Activated CD8-positive, alpha-beta memory T cell treated with anti-CD3 and anti-CD28 coated beads for 4 hours (primary cell): ENCODE results near the gene CYB561D2.

Experiments used
- DNase-seq, 2 donors: peaks; one replicate each; pipeline ENCODE4 v3.0.0-alpha.2; 2020; ENCODE audit warnings: low read depth in 2 of 2

CYB561D2 gene

DNA sequence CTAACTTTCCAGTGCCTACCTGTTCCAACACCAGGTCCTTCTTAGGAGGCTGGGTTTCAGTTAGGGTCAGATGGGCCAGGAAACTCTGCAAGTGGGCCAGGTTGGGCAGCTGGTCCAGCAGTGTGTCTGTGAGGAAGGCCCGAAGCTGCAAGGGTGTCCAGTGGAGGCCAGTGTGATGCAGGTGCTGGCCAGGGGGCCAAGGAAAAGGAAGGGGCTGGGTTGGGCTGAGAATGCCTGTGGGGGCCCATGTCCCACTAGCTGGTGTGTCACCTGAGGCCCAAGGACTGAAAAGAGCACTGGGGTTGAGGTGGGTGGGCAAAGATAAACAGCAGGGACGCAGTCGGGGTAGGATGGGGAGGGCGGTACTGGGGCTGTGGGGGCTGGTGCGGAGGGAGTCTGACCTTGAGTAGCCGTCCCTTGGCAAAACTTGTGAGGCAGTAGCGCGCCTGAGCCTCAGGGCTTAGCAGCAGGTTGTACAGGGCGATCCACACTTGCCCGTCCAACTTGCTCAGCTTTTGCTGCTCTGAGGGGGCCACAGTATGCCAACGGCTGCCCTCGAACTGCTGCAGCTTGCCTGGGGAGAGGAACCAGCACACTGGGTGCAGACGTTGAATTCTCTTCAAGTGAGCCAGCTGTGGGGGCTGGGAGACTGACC is 8.5 kb upstream of the CYB561D2 start:
- DNase-seq: no peak

DNA sequence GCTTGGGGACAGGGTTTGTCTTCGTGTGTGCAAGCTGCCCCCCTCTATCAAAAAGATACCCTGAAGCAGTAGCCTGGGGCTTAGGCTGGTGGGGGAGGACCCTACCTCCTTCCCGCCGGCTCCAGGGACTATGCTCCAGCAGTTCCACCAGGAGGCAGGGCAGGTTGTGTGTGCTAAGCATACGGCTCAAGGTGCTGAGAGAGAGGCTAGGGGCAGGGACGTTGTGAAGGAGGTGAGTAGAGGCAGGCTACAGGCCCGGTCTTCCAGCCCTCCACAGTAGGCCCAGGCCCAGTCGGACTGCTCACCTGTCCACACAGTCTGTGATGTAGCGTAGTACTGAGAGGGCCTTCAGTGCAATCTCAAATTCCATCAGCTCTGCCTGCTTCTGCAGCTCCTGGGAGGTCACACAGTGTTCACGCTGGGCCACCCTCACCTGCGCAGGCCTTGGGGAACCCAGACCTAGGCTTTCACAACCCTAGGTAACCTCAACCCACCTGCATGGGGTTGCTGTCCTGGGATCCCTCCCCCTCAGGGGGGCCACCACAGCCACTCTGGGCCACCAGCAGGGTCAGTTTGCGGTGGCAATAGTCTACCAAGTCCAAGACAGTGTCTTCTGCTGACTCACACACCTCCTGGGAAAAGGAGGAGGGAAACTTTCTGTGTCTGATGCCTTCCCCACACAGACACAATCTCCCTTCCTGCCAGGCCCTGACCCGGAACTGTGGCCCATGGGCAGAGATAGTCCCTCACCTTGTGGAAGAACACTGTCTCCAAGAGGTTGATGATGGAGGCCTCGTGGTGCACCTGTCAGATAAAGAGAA is 7.6 kb upstream of the CYB561D2 start:
- no peak for DNase-seq

DNA sequence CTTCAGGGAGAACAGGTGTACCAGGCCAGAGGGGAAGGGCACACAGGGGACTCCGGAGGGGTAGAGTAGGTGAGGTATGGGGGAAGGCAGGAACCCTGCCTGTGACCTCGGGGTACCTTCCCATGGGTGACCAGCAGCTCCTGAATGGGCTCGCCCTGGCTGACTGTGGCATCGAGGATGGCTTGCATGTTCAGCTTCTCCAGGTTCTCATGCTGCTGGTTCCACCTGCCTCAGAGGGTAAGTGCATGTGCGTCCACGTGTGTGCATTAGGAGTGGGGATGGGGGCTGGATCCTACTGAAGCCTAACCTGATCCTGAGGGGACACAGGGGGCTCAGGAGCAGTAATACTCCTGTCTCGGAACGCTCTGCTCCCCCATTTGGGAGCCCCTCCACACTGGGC is 5.7 kb upstream of the CYB561D2 start:
- no peak for DNase-seq

DNA sequence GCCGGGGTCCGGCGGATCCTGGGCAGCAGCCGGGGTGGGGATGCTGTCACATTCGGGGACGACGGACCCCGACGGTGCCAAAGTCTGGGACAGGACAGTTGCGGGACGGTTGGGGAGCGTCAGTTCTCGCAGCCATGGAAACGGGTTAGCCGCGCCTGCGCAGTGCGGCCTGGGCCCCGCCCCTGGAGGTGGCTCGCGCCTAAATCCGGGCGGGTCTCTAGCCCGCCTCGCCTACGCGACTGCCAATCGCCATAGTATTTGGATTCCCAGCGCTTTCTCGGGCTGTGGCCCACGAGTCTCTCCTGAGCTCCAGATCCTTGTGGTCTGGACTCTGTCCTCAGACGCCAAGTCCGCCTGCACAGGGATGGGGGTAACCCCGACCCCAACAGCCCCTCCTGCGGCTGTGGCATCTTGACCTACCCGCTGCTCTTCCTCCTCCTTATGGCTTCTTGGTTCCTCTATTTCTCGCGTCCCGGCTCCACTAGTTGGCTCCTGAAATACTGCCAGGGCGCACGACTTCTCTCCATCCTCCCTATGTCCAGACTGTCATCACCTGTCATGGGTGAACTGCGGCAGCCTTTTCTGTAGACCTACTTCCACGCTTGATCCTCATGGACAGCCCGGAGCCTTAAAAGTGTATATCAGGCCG is 5.0 kb upstream of the CYB561D2 start, which contains the start of gene ZMYND10:
TSS of gene ZMYND10 (minus strand) at position 147 of the 649 bp plus-strand sequence. CDS start 153 bp downstream, outside the sequence.
- peak; percentile 35 to 45 for DNase-seq

DNA sequence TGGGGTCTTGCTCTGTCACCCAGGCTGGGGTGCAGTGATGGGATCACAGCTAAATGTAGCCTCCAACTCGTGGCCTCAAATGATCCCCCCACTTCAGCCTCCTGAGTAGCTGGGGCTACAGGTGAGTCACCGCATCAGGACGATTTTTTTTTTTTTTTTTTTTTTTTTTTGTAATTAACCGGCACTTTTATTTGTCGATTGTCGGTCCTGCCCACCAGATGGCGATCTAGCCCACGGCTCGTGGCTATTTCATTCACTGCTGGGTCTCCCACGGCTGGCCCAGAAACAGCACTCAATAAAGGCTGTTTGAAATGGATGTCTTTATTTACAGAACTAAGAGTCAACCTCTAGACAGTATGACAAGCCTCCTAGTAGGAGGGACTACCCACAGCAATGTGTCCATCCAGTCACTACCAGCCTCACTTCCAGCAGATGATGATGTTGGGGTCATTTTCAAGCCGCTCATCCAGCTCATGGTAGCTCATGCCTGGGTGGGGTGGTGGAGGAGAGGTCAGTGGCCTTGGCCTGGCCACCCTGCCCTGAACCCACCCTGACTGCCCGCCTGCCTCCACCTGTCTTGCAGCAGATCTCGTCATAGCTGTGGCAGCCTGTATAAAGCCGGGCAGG is 3.4 kb upstream of the CYB561D2 start:
- peak; percentile 54 to 63 for DNase-seq

DNA sequence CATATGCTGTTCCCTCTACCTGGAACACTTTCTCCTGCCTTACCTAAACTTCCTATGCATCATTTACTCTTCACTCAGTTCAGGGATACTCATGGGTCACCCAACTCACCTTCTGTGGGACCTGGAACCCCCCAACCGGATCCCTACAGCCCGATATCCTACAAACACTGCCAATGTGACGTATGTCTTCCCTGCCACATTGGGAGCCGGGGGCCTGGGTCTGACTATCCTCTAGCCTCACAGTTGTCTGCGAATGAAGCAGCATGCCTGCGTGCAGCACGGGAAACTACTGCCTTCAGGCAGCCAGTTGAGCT is 492 bp upstream of the CYB561D2 start:
- no peak for DNase-seq

DNA sequence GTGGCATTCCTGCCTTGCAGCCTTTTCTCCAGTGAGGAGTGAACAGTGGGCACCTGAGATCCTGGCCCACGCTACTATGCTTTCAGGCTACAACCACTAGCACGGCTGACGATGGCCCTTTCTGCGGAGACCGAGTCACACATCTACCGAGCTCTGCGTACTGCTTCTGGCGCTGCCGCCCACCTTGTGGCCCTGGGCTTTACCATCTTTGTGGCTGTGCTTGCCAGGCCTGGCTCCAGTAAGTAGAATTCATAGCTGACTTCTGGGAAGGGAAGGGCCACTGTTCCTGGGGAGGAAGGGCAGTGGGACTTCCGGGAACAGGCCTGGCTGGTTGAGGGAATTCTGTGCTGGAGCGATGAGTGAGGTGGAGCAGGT is 648 bp downstream of the CYB561D2 start:
- DNase-seq: no peak

DNA sequence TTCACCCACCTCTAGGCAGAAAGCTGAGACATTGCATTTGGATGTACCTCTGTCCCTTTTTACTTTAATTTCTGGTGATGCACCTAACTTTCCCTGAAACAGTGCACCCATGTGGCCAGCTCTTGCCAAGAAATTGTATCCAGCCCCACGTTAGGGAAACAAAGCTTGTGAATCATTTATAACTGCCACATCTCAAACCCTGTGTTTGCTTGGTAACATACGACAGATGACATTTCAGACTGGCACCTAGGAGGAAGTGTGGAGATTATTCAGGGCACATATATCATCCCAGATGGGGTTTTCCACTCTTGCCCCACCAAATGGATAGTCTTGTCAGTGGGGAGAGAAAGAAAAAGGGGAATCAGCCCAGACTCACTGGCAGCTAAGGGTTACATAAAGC is 2.1 kb downstream of the CYB561D2 start:
- DNase-seq: no peak

DNA sequence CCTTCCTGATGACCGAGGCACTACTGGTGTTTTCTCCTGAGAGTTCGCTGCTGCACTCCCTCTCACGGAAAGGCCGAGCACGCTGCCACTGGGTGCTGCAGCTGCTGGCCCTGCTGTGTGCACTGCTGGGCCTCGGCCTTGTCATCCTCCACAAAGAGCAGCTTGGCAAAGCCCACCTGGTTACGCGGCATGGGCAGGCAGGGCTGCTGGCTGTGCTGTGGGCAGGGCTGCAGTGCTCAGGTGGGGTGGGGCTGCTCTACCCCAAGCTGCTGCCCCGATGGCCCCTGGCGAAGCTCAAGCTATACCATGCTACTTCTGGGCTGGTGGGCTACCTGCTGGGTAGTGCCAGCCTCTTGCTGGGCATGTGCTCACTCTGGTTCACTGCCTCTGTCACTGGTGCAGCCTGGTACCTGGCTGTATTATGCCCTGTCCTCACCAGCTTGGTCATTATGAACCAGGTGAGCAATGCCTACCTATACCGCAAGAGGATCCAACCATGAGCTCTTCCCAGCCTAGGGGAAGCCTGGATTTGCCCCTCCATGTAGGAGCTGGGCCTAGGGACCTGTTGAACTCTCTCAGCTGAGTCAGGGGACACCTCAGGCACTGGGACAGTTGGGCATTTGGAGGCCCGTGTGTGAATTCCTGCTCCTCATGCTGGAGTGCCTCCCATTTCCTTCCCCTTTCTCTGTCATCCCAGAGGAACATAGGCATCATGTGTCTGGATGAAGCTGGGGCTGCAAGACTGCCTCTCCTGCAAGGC is 2.8 kb downstream of the CYB561D2 start:
- DNase-seq: no peak

DNA sequence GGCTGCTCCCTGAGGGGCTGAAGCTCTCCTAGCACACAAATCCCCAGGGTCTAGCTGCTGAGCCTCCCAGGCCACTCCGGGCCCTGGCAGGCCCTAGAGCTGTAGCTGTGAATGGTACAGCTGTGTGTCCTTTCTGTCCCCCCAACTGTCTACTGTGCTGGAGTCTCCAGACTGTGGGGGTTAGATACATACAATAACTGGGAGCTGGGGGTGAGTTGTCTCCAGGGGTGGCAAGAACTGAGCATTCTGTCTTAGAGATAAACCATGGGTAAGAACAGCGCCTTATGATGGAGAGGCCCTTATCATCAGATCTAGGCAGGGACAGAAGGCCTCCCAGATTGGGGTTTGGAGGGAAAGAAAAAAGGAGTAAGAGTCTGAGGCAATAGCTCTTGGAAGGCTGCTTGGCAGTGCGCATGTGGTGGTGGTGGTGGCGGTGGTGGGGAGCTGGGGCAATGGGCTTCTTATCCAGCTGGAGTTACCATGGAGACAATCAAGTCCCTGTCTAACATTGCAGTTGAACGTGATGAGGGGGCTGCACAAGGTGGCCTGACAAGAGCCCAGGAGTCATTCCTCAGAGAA is 3.6 kb downstream of the CYB561D2 start:
- DNase-seq: no peak

DNA sequence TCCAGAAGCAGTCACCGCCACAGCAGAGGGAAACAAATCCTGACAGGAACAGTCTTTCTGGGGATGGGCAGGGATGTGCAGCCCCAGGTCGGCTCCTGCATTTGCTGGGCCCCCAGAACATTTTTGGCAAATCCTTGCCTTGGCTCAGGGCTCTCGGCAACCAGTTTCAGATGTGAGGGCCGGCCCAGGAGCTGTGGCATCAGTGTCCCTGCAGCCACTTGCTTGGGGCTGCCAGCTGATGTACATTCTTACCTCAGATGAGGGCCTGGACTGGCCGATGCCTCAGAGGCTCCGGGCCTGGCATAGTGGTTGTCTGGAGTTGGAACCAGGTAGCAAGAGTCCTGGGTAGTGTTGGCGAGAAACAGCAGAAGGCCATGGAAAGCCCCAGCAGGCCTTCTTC is 4.2 kb downstream of the CYB561D2 start:
- DNase-seq: no peak

DNA sequence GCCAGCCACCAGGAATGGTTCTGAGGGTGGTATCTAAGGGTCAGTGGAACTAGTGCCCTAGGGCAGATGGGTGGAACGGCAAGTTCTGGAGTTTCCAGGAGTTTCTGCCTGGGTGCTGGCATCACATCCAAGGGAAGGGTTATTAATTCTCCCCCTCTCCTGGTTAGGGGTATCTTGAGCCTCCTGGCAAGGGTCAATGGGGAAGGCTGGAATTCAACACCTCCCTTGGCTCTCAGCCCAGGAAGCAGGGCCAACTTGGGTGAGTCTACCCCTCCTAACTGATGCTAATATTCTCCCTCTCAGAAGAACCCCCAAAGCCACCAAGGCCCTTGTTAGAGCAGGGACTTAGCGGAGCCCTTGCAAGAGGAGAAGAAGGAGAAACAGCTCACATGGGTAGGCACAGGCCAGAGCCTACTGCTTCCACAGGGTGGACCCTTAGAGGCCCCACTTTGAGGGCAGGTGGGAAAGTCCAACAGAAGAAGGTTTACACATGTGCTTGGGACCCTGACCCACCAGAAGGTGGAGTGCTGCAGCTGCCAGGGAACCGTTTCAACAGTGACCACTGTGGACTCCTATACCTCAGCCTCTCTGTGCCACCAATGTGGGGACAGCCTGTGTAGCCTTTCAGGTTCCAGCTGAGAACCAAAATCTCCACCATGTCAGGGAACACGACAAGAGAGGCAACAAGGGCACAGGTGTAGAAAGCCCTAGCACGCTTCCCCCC is 5.3 kb downstream of the CYB561D2 start:
- no peak for DNase-seq

DNA sequence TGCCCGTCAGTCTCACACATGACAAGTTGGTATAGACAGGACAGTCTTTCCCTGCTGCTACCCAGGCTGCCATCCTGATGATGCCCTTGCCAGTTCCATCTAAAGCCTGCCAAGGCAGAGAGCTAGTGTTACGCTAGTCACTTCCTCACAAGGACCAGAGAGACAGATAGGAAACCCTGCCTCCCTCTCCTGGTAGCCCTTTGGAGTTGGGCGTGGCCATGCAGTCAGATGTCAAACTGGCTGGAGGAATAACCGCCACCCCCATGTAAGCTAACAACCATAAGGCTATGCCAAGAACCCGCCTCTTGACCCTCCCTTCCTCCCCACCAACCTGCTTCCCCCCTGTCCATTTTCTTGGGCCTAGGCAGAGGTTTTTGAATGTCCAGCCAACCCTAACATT is 5.9 kb downstream of the CYB561D2 start:
- DNase-seq: no peak

DNA sequence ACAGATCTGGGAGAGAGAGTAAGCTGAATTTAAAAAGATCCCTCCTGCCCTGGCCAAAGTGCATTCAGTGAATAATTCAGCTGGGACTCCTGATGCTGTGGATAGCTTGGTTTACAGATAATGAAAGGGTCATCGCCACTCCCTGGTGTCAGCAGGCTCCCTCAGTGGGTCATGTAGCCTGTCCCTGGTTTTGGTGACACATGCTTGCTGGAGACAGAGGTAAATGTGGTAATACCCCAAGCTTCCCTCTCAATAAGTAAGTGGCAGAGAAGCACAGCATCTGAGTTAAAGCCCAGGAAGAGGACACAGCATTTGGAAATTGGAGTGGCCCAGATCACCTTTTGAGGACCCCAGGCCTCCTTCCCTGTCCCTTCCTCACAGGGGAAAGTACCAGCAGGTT is 6.8 kb downstream of the CYB561D2 start:
- no peak for DNase-seq

DNA sequence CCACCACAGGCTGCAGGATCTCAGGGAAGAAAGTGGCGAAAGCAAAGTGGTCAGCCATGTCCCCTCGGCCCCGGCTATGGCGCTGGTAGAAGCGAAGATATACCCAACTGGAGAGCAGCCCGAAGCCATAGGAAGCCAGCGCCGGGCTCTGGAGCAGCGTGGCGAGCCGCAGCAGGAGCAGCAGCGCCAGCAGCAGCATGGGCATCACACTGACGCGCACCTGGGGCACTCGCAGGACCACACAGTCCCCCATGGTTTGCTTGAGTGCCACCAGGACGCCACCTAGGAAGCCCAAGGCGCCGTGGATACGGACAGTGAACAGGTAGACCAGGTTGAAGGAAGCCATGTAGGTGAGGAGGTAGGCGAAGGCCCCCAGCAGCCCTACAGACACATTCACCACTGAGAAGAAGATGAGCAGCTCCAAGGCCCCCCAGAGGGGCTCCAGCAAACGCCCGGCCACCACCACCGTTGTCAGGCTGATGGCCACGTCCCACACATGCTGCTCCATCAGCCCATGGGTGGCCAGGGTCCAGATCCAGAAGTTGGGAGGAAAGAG is 7.8 kb downstream of the CYB561D2 start:
- no peak for DNase-seq

DNA sequence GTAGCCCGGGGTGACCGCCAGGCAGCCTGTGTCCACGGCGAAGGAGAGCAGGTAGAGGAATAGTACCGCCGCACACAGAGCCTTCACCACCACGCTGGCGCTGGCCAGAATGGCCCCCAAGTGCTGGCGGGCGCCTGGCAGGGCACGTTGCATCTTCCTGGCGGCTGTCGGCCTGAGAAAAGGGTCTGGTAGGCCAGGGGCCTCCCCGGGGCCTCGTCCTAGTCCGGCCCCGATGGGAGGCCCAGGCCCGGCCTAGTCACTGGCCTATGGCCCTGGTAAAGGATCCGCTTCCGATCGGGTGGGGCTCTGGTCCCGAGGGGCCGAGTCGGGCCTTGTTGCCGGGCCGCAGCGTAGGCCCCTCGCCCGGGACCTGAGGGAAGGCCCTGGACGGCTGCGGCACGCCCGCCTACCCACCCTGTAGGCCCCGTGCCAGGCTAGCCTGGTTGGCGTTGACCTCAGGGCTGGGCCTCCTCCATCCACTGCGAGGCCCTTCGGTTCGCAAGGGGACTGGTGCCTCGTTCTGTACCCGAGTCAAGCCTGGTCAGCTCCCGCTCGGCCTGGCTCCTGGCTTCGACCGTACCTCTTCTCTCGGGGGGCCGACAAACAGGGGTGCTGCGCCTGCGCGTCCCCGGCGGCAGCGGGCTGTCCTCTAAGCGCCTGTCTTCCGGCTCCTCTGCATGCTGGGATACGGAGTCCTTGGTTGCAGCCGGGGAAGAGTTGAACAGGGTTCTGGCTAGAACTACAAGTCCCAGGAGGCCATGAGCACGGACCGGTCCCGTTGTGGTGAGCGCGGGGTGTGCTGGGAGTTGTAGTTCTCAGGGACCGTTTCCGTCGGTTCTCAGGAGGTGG is 8.5 kb downstream of the CYB561D2 start, which contains the start of gene TMEM115:
TSS of gene TMEM115 (minus strand) at position 611 of the 849 bp plus-strand sequence. CDS start at position 153, 458 bp downstream.
- peak; percentile 90 to 95 for DNase-seq

DNA sequence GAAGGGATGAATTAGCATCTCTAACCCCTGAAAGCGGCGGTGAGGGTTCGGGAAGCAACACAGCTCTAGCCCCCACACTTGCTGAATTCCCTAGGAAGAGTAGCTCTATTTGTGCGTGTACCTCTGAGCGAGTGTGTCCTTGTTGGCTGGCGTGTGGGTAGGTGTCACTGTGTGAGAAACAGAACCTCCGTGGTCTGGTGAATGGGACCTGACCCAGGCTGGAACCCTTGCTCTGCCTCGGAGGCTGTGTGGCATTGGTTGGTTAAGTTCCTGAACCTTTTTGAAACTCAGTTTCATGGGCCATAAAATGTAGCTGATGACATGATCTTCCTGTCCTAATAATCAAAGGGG is 9.1 kb downstream of the CYB561D2 start:
- DNase-seq: no peak

DNA sequence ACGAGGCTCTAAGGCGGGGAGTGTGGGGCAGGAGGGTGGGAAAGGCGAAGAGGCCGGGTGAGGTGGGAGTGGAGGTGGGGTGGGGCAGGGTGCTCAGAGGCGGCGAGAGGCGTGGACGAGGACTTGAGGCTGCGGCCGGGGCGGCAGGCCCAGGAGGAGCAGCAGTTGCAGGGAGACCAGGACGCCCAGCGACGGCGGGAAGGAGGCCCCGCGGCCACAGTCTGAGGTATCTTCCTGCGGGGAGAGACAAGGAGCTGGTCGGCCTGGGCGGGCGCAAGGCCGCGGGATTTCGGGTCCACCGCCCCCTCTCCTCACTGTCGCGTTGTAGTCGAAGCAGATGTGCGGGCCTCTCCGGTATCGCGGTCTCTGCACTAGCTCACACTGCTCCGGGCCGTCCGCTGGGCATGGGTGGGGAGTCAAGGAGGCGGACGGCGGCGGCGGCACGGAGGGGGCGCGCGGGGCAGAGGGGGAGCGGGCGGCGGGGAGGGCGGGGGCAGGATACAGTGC is 14.0 kb downstream of the CYB561D2 start:
- DNase-seq: no peak
